DND-41 (cell line): Measurements from ENCODE around the gene SPEF1.

Experiments used
- EZH2 ChIP-seq: IDR thresholded peaks from 3 replicates; pipeline ENCODE4 v1.6.1; 2012; ENCODE audit warnings: borderline replicate concordance, low read depth, mild to moderate bottlenecking, moderate library complexity, low read length, inconsistent platforms; ENCODE audit not compliant: severe bottlenecking
- TF ChIP-seq, protein P1 (sequence below): IDR thresholded peaks from 2 replicates; pipeline ENCODE4 v1.5.1; 2012; ENCODE audit warnings: borderline replicate concordance, low read length, moderate library complexity, mild to moderate bottlenecking; ENCODE audit not compliant: poor library complexity, severe bottlenecking; ENCODE audit errors: extremely low read depth

DNA sequence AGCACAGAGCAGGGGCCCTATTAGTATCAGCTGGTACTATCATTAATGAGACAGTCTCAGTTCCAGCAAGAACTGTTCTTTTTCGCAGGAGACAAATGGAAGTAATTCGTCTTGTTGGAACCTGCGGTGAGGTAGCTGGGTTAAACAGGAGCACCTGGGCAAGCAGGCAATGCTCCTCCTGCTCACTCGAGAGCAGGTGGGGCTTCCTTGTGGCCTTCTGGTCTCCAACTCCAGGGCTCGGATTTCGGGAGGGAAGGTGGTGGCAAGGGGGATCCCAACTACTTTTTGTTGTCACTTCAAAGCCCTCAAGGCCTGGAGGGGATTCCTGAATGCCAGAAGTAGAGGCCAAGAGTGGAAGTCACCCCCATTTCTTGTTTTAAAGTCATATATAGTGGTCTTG, 1.3 kb upstream of the SPEF1 start:
- TF ChIP-seq, protein P1, sequence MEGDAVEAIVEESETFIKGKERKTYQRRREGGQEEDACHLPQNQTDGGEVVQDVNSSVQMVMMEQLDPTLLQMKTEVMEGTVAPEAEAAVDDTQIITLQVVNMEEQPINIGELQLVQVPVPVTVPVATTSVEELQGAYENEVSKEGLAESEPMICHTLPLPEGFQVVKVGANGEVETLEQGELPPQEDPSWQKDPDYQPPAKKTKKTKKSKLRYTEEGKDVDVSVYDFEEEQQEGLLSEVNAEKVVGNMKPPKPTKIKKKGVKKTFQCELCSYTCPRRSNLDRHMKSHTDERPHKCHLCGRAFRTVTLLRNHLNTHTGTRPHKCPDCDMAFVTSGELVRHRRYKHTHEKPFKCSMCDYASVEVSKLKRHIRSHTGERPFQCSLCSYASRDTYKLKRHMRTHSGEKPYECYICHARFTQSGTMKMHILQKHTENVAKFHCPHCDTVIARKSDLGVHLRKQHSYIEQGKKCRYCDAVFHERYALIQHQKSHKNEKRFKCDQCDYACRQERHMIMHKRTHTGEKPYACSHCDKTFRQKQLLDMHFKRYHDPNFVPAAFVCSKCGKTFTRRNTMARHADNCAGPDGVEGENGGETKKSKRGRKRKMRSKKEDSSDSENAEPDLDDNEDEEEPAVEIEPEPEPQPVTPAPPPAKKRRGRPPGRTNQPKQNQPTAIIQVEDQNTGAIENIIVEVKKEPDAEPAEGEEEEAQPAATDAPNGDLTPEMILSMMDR = no peak
- no peak for TF ChIP-seq EZH2
